Hippocampal formation (tissue), 2 donors: Measurements from ENCODE around the gene EMB.
"Not testable (repeated sequence)": the region's sequence is repeated elsewhere in the genome, so short reads cannot be mapped to it uniquely, and the experiment has no call there.

ENCODE experiments used
- DNase-seq, 2 donors: peaks; one replicate each; lab custom pipeline; 2025; lab: John Stamatoyannopoulos, UW

Gene EMB

GRCh38 chr5:50421184-50421950 lies 19.7 kb downstream of the EMB start:
- not testable (repeated sequence) for DNase-seq

GRCh38 chr5:50420343-50420935 lies 20.6 kb downstream of the EMB start:
- no peak for DNase-seq

- DNase-seq: not testable (repeated sequence)
Observed at GRCh38 chr5:50419656-50420055, 21.4 kb downstream of the EMB start.

GRCh38 chr5:50416637-50417036 lies 24.5 kb downstream of the EMB start:
- not testable (repeated sequence) for DNase-seq

- no peak for DNase-seq
Observed at GRCh38 chr5:50415912-50416311, 25.2 kb downstream of the EMB start.

GRCh38 chr5:50410932-50411331 lies 30.2 kb downstream of the EMB start:
- not testable (repeated sequence) for DNase-seq

GRCh38 chr5:50406877-50407276 lies 34.2 kb downstream of the EMB start:
- DNase-seq: no peak

GRCh38 chr5:50401336-50401735 lies 39.8 kb downstream of the EMB start:
- DNase-seq: no peak

- not testable (repeated sequence) for DNase-seq
Observed at GRCh38 chr5:50393925-50394609, 47.0 kb downstream of the EMB start.

GRCh38 chr5:50392289-50392688 lies 48.8 kb downstream of the EMB start:
- DNase-seq: not testable (repeated sequence)

- DNase-seq: not testable (repeated sequence)
Observed at GRCh38 chr5:50384381-50384780, 56.7 kb downstream of the EMB start.

- not testable (repeated sequence) for DNase-seq
Observed at GRCh38 chr5:50376696-50377095, 64.4 kb downstream of the EMB start.

GRCh38 chr5:50369287-50370033 lies 71.6 kb downstream of the EMB start:
- not testable (repeated sequence) for DNase-seq

- DNase-seq: no peak
Observed at GRCh38 chr5:50365426-50366251, 75.4 kb downstream of the EMB start.

GRCh38 chr5:50364535-50365309 lies 76.4 kb downstream of the EMB start:
- DNase-seq: not testable (repeated sequence)

GRCh38 chr5:50359187-50359586 lies 81.9 kb downstream of the EMB start:
- no peak for DNase-seq

- DNase-seq: no peak
Observed at GRCh38 chr5:50352382-50352781, 88.7 kb downstream of the EMB start.
